Astrocyte of the spinal cord (primary cell): Measurements from ENCODE around the gene GPC1.

Experiments used
- DNase-seq: peaks from one replicate; pipeline ENCODE4 v3.0.0; 2011; ENCODE audit warnings: low read depth, low spot score
- H3K4me3 ChIP-seq: 2 replicates; pipeline ENCODE4 v1.5.1; 2011; ENCODE audit warnings: low read depth, mild to moderate bottlenecking, low read length, moderate library complexity
- CTCF ChIP-seq: IDR thresholded peaks from 2 replicates; pipeline ENCODE4 v1.5.1; 2012; ENCODE audit warnings: low read depth, mild to moderate bottlenecking, low read length, inconsistent platforms
- in situ Hi-C: cut with HindIII; loops from 2 replicates; pipeline ENCODE4 v1.10.0; 2017; ENCODE audit warnings: low sequenced_read_pairs

The GPC1 gene

DNA sequence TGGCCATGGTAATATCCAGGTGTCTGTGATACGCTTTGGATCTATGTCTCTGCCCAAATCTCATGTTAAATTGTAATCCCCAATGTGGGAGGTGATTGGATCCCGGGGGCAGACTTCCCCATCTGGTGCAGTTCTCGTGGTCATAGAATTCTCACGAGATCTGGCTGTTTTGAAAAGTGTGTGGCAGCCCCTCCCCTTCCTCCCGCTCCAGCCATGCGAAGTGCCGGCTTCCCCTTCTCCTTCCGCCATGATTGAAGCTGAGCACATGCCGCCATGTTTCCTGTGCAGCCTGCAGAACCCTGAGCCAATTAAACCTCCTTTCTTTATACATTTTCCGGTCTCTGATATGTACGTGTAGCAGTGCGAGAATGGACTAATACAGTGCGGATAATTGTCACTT lies 42.5 kb downstream of the GPC1 start:
- in situ Hi-C loops = no loop called here
- TF ChIP-seq CTCF = no peak
- no peak for DNase-seq
- no peak overlapping the region for H3K4me3 ChIP-seq

DNA sequence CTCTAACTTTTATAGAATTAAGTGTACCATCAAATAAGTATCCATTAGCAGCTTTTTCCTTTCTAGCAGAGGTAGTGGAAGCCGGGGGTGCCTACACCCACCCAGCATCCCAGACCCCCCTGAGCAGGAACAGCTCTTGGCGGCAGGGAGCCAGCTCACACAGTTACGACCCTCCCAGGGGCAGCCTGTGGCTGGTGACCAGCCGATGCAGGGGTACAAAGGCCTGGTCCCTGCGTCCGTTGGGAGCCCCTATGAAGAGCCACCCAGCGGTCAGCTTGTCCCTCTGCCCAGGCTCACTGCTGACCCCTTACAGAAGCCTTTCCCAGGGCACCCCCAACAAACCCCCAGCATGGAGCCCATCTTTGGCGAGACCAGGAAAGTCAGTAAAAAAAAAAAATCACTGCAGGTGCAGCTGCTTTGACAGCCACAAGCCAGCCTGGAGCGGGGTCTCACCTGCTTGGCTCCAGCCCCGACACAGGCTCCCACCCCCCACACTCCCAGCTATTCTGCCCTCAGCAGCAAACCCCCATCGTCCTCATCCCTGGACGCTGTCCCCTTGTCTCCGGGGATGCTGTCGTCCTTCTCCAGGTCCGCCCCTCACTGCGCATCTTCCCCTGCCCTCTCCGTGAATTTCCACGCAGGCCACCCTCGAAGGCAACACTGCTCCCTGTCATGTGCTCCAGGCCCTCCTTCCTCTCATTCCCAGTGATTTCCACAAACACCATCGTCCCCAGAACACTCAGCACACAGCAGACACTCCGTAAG lies 43.1 kb downstream of the GPC1 start:
- DNase-seq = no peak
- in situ Hi-C loops = no loop called here
- TF ChIP-seq CTCF = no peak
- no peak overlapping the region for H3K4me3 ChIP-seq

- no peak for DNase-seq
- TF ChIP-seq CTCF = no peak
- H3K4me3 ChIP-seq = no peak overlapping the region
- in situ Hi-C loops = no loop called here
Measured at GRCh38 chr2:240479111-240479501, 43.6 kb downstream of the GPC1 start.

- in situ Hi-C loops = no loop called here
- TF ChIP-seq CTCF = no peak
- DNase-seq = no peak
- H3K4me3 ChIP-seq = no peak overlapping the region
Measured at GRCh38 chr2:240480834-240481623, 45.6 kb downstream of the GPC1 start.

DNA sequence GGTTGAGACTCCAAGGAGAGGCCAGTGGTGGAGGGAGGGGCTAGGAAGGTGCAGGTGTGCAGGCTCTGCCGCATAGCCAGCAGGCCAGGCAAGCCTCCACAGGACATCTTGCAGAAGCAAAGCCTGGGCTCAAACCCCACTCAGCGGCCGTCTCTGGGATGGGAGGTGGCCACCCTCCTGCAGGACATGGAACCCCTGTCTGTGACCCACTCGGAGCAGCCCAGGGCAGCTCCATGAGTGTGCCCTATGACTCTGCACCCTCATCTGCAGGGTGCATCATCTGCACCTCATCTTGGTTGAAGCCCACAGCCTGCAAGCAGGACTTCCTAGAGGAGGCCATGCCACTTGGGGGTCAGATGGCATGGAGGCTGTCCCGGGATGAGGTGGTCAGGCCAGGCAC lies 46.3 kb downstream of the GPC1 start:
- H3K4me3 ChIP-seq = no peak overlapping the region
- no peak for DNase-seq
- in situ Hi-C loops = no loop called here
- TF ChIP-seq CTCF = no peak

GRCh38 chr2:240482141-240482540 lies 46.7 kb downstream of the GPC1 start:
- H3K4me3 ChIP-seq = no peak overlapping the region
- no peak for DNase-seq
- in situ Hi-C loops = no loop called here
- TF ChIP-seq CTCF = no peak
